ENCODE data around the gene IL6R.
A peak's percentile ranks its signal among the peaks of the same experiment; 100 is the strongest.

The IL6R gene

GRCh38 chr1:154471304-154471703 lies 66.2 kb downstream of the IL6R start:
- no peak for TF ChIP-seq CTCF (IDR thresholded peaks at IDR 0.05; ENCODE audit: insufficient read depth, low read depth, low read length, missing control alignments)
- H3K4me3 ChIP-seq (ENCODE audit: low read depth, low read length): no peak overlapping the region
- no peak for DNase-seq (ENCODE audit: low read depth)

GRCh38 chr1:154474802-154475201 lies 69.7 kb downstream of the IL6R start:
- TF ChIP-seq CTCF (IDR thresholded peaks at IDR 0.05; ENCODE audit: insufficient read depth, low read depth, low read length, missing control alignments): no peak
- H3K4me3 ChIP-seq (ENCODE audit: low read depth, low read length): no peak overlapping the region
- DNase-seq (ENCODE audit: low read depth): no peak

- no peak for DNase-seq (ENCODE audit: low read depth)
- H3K4me3 ChIP-seq (ENCODE audit: low read depth, low read length): no peak overlapping the region
- TF ChIP-seq CTCF (IDR thresholded peaks at IDR 0.05; ENCODE audit: insufficient read depth, low read depth, low read length, missing control alignments): no peak
These were observed 71.6 kb downstream of the IL6R start for GRCh38 chr1:154476791-154477190.

- no peak overlapping the region for H3K4me3 ChIP-seq (ENCODE audit: low read depth, low read length)
- DNase-seq (ENCODE audit: low read depth): no peak
- TF ChIP-seq CTCF (IDR thresholded peaks at IDR 0.05; ENCODE audit: insufficient read depth, low read depth, low read length, missing control alignments): no peak
These were observed 72.9 kb downstream of the IL6R start for GRCh38 chr1:154478013-154478412.

- peak; percentile 41 for DNase-seq (ENCODE audit: low read depth)
- no peak overlapping the region for H3K4me3 ChIP-seq (ENCODE audit: low read depth, low read length)
These were observed 73.5 kb downstream of the IL6R start for GRCh38 chr1:154478639-154479038.

GRCh38 chr1:154479764-154480421 lies 74.8 kb downstream of the IL6R start:
- peak; percentile 87 for TF ChIP-seq CTCF (IDR thresholded peaks at IDR 0.05; ENCODE audit: insufficient read depth, low read depth, low read length, missing control alignments)
- no peak overlapping the region for H3K4me3 ChIP-seq (ENCODE audit: low read depth, low read length)
- DNase-seq (ENCODE audit: low read depth): peak; percentile 76

More at GRCh38 chr1:154478639-154479038, 73.5 kb downstream of the IL6R start:
- TF ChIP-seq CTCF (IDR thresholded peaks at IDR 0.05; ENCODE audit: insufficient read depth, low read depth, low read length, missing control alignments): peak; percentile 9

GRCh38 chr1:154481053-154481452 lies 75.9 kb downstream of the IL6R start:
- TF ChIP-seq CTCF (IDR thresholded peaks at IDR 0.05; ENCODE audit: insufficient read depth, low read depth, low read length, missing control alignments): no peak
- DNase-seq (ENCODE audit: low read depth): no peak
- no peak overlapping the region for H3K4me3 ChIP-seq (ENCODE audit: low read depth, low read length)

Data from GM12865 (cell line).